Fibroblast of peridontal ligament (primary cell): Measurements from ENCODE around the gene KPNA1.

Source experiments
- DNase-seq: peaks from one replicate; pipeline ENCODE4 v3.0.0-alpha.2; 2010; ENCODE audit errors: extremely low read depth

KPNA1 gene

GRCh38 chr3:122382888-122383666, 131.7 kb downstream of the KPNA1 start, which contains the start of gene MIX23:
TSS of gene MIX23 (minus strand) at chr3:122383231. CDS start at chr3:122383224, 7 bp downstream.
- peak; percentile 75 for DNase-seq

- no peak for DNase-seq
These were observed 136.8 kb downstream of the KPNA1 start for GRCh38 chr3:122377975-122378374.

DNA sequence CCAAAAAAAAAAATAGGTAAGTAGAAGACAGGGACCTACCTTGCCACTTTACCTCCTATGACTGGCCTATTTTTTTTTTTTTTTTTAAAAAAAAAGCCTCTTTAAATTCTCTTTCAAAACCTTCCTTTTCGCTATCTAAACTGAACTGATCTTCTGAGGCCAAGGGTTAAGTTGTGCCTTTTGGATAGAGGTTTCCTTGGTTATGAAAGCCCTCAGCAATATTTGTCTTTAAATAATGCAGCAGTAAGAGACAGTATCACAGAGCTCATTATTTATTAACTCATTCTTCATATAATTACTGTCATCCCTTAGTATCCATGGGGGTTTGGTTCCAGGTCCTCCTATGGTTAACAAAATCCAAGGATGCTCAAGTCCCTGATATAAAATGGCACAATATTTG, 140.7 kb downstream of the KPNA1 start:
- no peak for DNase-seq
